Upper lobe of right lung (tissue), 1 donor: Measurements from ENCODE around the gene RAB40A. TPM values are rescaled to one million over a fixed set of nuclear protein-coding genes. Genes with fewer than 3 reads are reported as not detected.
"Not testable (repeated sequence)": the region's sequence is repeated elsewhere in the genome, so short reads cannot be mapped to it uniquely, and the experiment has no call there.

Experiments
- ATAC-seq: fragments of 200-7000 bp; cut with Tn5 transposase; one replicate; pipeline ENCODE4 v1.9.1; 2020; ENCODE audit warnings: mild to moderate bottlenecking, moderate library complexity
- DNase-seq: peaks from one replicate; pipeline ENCODE4 v3.0.0-alpha.2; 2020
- H3K27ac ChIP-seq: fragments of 200-600 bp; one replicate; pipeline ENCODE4 v1.8.0; 2022
- H3K27me3 ChIP-seq: fragments of 200-600 bp; one replicate; pipeline ENCODE4 v1.8.0; 2022; ENCODE audit warnings: mild to moderate bottlenecking
- H3K36me3 ChIP-seq: fragments of 200-600 bp; one replicate; pipeline ENCODE4 v1.8.0; 2022
- H3K4me1 ChIP-seq: fragments of 200-600 bp; one replicate; pipeline ENCODE4 v1.8.0; 2022
- H3K4me3 ChIP-seq: fragments of 200-600 bp; one replicate; pipeline ENCODE4 v1.8.0; 2022; ENCODE audit warnings: mild to moderate bottlenecking
- H3K9me3 ChIP-seq: fragments of 200-600 bp; one replicate; pipeline ENCODE4 v1.8.0; 2022
- intact Hi-C: fragments of 100-400 bp; cut with DNase I; formaldehyde crosslinking; loops from one replicate; pipeline ENCODE4 v1.11.0; 2022
- total RNA-seq: library from RNA; stranded (reverse); fragmentation: NEBNext Ultra II Directional; extraction: Animal tissue kit (Norgen Biotek cat#: 25700); gene quantifications from one replicate; pipeline ENCODE4 v1.2.1, GENCODE V29; 2021
- TF ChIP-seq, protein P1 (sequence below): fragments of 200-600 bp; IDR thresholded peaks from one replicate; pipeline ENCODE4 v1.8.0; 2022; ENCODE audit warnings: antibody characterized with exemption
- donor health status: DM: no; HTN: yes; CAD: no; lungs with severe emphysema.

The RAB40A gene
- total RNA-seq, 1 donor from 2014 or later = 1.1 TPM

DNA sequence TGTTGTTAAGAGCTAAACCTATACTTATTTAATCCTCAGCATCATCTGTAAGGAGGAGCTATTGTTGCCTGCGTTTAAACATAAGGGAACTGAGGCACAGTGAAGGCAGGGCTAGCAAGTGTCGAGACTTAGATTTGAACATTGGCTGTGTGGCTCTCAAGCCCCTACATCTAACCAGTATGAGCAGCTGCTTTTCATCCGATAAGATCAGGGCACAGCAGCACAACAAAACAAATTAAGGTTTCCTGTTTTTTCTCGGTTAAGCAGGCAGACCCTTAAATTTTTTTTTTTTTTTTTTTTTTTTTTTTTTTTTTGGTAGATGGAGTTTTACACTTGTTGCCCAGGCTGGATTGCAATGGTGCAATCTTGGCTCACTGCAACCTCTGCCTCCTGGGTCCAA is 35.6 kb downstream of the RAB40A start:
- Histone ChIP-seq H3K9me3 (no peaks in the 10 kb centered on the region), H3K27ac (no peak overlapping the region), H3K4me1 (no peaks in the 10 kb centered on the region), H3K36me3 (no peaks in the 10 kb centered on the region), H3K4me3 (no peak overlapping the region), H3K27me3 (no peaks in the 10 kb centered on the region)
- DNase-seq (no peak), ATAC-seq (no peak)
- intact Hi-C loops = no loop called here
- TF ChIP-seq, protein P1, sequence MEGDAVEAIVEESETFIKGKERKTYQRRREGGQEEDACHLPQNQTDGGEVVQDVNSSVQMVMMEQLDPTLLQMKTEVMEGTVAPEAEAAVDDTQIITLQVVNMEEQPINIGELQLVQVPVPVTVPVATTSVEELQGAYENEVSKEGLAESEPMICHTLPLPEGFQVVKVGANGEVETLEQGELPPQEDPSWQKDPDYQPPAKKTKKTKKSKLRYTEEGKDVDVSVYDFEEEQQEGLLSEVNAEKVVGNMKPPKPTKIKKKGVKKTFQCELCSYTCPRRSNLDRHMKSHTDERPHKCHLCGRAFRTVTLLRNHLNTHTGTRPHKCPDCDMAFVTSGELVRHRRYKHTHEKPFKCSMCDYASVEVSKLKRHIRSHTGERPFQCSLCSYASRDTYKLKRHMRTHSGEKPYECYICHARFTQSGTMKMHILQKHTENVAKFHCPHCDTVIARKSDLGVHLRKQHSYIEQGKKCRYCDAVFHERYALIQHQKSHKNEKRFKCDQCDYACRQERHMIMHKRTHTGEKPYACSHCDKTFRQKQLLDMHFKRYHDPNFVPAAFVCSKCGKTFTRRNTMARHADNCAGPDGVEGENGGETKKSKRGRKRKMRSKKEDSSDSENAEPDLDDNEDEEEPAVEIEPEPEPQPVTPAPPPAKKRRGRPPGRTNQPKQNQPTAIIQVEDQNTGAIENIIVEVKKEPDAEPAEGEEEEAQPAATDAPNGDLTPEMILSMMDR = no peak

DNA sequence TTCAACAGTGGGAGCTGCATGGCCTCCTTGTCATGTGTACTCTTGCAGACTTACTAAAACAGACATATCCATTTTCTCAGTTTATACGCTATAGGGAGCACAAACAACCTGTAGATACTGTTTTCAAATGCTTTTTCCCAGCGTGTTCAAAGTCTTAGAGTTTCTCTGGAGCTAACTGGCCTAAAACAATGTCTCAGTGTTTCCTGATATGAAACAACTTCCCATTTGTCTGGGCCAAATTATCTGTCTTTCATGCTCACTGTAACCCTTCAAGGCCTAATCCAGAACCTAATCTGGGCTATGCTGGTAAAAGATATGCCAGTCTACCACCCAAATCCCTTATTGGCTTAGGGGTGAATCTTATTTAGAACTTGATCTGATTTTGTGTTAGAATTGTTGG is 38.8 kb downstream of the RAB40A start:
- DNase-seq = no peak

DNA sequence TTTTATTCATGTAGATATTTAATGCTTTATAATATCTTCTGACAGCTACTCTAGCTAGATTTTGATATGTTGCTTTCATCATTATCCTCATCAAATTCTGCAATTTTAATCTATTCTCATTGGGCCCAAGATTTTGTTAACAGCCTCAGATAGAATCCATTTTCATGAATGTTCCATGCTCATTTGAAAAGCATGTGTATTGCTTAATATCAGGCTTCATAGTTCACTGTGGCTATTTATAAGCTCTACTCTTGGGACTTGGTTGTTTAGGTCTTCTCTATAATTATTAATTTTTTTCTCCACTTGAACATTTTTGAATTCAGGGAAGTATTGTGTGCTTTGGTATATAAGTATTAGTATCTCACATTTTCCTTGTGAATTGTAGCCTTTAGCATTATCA is 41.8 kb downstream of the RAB40A start:
- Histone ChIP-seq H3K36me3 (no peaks in the 10 kb centered on the region), H3K4me3 (no peak overlapping the region), H3K27ac (no peak overlapping the region), H3K9me3 (no peaks in the 10 kb centered on the region), H3K27me3 (no peaks in the 10 kb centered on the region), H3K4me1 (no peaks in the 10 kb centered on the region)
- no peak for DNase-seq
- intact Hi-C loops = no loop called here
- no peak for ATAC-seq
- TF ChIP-seq, protein P1 = no peak

More for the DNA sequence above, 38.8 kb downstream of the RAB40A start:
- Histone ChIP-seq H3K4me1 (no peaks in the 10 kb centered on the region), H3K27me3 (no peaks in the 10 kb centered on the region), H3K36me3 (no peaks in the 10 kb centered on the region), H3K9me3 (no peaks in the 10 kb centered on the region), H3K27ac (no peak overlapping the region), H3K4me3 (no peak overlapping the region)
- ATAC-seq = no peak
- intact Hi-C loops = no loop called here
- TF ChIP-seq, protein P1 = no peak

DNA sequence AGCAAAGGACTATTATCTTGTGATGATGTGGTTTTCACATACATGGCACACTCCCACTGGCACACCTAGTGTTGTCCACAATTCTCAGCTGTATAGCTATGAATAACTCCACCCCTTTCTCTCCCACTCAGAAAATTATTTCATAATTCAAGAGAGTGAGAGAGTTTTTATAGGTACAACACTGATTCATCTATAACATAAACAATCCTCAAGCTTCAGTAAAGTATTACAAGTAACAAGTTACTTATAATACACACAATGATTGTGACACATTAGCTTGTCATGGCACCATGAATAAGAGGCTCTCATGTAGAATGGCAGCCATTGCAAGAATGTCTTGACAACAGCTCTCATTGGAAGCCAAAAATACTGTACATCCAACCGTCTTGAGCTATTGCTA is 43.9 kb downstream of the RAB40A start:
- H3K4me3 ChIP-seq = no peak overlapping the region
- no peaks in the 10 kb centered on the region for H3K4me1 ChIP-seq
- DNase-seq (no peak), ATAC-seq (no peak)
- no peaks in the 10 kb centered on the region for H3K9me3 ChIP-seq
- no peaks in the 10 kb centered on the region for H3K27me3 ChIP-seq
- no peak overlapping the region for H3K27ac ChIP-seq
- intact Hi-C loops = no loop called here
- H3K36me3 ChIP-seq = no peaks in the 10 kb centered on the region
- TF ChIP-seq, protein P1 = no peak

DNA sequence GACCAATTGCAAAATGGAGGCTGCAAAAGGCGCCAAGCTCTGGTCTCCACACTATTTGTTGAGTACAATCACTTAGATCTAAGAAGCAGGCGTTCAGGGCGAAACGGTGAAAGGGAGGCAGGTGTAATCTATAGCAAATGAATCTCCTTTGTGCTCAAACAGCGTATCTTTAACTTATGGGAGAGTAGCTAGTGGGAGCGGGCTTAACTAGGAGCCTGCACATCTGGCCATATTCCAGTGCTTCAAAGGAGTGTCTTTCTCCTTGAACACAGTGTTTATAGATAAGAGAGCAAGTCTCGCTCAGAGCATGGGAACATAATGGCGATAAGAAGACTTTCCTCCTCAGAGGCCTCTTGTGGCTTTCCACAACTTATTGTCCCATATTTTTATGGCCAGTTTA is 49.3 kb downstream of the RAB40A start:
- intact Hi-C loops = loop anchor here (10.0 kb wide), 1 partner anchor 125 kb away; no protein-coding TSS in a partner anchor
- H3K27me3 ChIP-seq, DNase-seq, ATAC-seq, H3K4me3 ChIP-seq, H3K9me3 ChIP-seq, H3K36me3 ChIP-seq, H3K4me1 ChIP-seq, H3K27ac ChIP-seq: not testable (repeated sequence)

DNA sequence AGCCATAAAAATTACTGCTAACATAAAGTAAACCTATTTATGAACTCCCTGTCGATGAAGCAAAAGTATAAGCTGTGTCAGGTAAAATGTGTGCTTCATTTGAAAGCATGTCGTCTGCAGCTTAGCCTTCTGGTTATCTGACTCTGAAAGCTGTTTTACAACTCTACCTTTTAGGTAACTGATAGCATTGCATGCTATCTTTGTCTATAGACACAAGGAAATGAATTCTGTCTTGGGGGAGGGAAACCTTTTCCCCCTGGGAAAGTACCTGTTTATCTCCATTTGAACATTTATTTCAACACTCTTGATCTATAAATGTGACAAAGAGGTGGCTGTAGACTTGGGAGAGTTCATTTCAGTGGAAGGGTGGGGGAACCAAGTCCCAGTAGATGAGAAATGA is 51.4 kb downstream of the RAB40A start:
- TF ChIP-seq, protein P1 = no peak
- H3K4me3 ChIP-seq = no peak overlapping the region
- H3K27ac ChIP-seq = no peak overlapping the region
- no peaks in the 10 kb centered on the region for H3K4me1 ChIP-seq
- ATAC-seq (no peak), DNase-seq (no peak)
- intact Hi-C loops = loop anchor here (10.0 kb wide), 1 partner anchor 123 kb away; no protein-coding TSS in a partner anchor
- no peaks in the 10 kb centered on the region for H3K9me3 ChIP-seq
- no peaks in the 10 kb centered on the region for H3K36me3 ChIP-seq
- H3K27me3 ChIP-seq = no peaks in the 10 kb centered on the region
